Colon (tissue), 2 donors: ENCODE measurements around the gene GSX1.

ENCODE experiments used
- FAIRE-seq: peaks from 2 replicates; lab custom pipeline; 2012; peaks lifted over from hg19 to GRCh38; lab: Jason Lieb, UNC
- donor health status: control.
- donor health status: control.

Gene GSX1

GRCh38 chr13:27834095-27834494 lies 41.8 kb downstream of the GSX1 start:
- FAIRE-seq = no peak

- no peak for FAIRE-seq
Measured at GRCh38 chr13:27835799-27836198, 43.5 kb downstream of the GSX1 start.

DNA sequence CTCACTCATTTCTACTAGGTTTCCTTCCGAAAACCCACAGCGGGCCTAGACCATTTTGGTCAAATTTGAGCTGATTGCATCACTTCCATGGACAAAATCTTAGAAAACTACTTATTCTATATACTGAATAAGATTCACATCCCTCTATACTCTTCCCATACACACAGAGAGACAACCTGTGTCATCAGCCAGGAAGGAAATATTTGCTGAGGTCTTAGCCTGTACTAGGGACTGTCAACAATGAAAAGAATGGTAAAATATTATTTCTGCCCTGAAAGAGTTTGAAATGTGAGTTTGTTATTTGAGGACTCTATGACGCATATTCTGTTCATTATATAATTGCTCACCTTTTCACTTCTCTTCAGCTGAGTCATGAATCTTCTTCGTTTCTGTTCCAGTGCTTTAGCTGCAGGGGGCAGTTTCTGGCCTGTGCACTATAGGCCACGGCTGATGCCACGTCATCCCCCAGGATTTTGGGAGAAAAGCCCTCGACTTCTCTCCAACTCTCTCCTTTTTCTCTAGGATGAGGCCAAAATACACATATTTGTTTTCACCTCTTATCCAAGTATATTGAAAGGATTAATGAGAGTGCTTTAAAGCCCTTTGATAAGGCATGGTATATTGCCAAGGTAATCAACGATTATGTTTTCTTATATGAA lies 47.7 kb downstream of the GSX1 start:
- FAIRE-seq = no peak

GRCh38 chr13:27842571-27842970 lies 50.3 kb downstream of the GSX1 start:
- FAIRE-seq = no peak
